Fibroblast of the aortic adventitia (primary cell): ENCODE data around the gene SCART1. TPM values are rescaled to one million over a fixed set of nuclear protein-coding genes. Genes with fewer than 3 reads are reported as not detected.

Source experiments
- DNase-seq: peaks from one replicate; pipeline ENCODE4 v3.0.0-alpha.2; 2010; ENCODE audit warnings: low read depth
- H3K4me3 ChIP-seq: 2 replicates; pipeline ENCODE4 v1.5.1; 2011; ENCODE audit warnings: low read depth, mild to moderate bottlenecking, control low read depth, low read length, moderate library complexity
- CTCF ChIP-seq: IDR thresholded peaks from 2 replicates; pipeline ENCODE4 v1.5.1; 2011; ENCODE audit warnings: mild to moderate bottlenecking, low read length, control low read depth, inconsistent platforms; ENCODE audit not compliant: insufficient read depth
- total RNA-seq: library from RNA; depleted of rRNA; stranded (reverse); fragments of >200 nt; gene quantifications from 2 replicates; pipeline ENCODE4 v1.2.3, GENCODE V29; 2012; ENCODE audit warnings: low replicate concordance

The SCART1 gene
- total RNA-seq, 1 donor = 1.6 TPM

GRCh38 chr10:133418289-133418993, 35.3 kb upstream of the SCART1 start:
- no peak overlapping the region for H3K4me3 ChIP-seq
- DNase-seq = no peak
- no peak for TF ChIP-seq CTCF

DNA sequence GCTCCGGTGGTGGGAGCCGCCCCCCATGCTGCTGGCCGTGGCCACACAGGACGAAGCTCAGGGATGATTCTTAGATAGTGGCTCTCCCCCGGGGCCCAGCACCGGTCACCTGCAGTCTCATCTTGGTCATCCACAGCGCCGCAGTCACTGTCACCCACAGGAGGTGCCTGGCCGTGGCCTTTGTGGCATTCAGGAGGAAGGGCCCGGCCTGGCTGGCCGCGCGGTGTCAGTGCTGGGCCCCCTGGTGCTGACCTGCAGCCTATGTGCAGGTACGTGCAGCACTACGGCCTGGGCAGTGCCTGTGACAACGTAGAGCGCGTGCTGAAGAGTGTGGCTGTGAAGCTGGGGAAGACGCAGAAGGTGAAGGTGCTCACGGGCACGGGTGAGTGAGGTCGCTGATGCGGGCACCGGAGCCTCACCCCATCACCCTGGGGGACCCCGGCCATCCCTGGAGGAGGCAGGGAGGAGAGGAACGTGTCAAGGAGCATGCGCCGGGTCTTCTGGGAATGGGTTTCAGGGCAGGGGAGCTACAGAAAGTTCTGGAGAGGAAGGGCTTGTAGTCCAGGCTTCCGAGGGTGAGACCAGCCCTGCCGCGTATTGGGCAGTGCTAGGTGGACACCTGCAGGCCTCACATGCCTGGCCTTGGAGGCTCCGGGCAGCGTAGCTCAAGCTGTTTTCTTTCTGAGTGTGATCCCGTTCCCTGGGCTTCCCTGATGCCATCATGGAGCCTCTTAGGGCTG, 34.4 kb upstream of the SCART1 start:
- no peak for TF ChIP-seq CTCF
- DNase-seq = no peak

GRCh38 chr10:133420028-133420427, 33.7 kb upstream of the SCART1 start:
- no peak for DNase-seq
- H3K4me3 ChIP-seq = no peak overlapping the region
- no peak for TF ChIP-seq CTCF

More for the DNA sequence above, 34.4 kb upstream of the SCART1 start:
- no peak overlapping the region for H3K4me3 ChIP-seq

DNA sequence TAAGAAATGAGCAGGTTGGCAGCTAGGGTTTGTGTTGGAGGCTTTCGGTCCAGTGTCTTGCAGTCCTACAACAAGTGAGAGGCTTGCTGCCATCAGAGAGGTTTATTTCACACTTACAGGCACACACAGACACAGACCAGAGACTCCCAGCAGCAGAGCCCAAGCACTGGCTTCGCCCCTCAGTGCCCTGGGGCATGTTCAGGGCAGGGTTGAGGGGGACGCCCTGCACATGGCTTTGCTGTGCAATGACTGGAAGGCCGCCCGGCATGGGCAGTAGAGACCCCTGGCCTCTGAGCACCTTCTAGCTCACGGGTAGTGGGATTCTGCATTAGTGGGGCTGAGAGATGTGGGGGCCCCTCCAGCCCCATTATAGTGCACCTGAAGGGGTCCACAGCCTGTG, 33.2 kb upstream of the SCART1 start:
- DNase-seq = no peak
- TF ChIP-seq CTCF = no peak

GRCh38 chr10:133421336-133422222, 32.2 kb upstream of the SCART1 start:
- no peak overlapping the region for H3K4me3 ChIP-seq
- no peak for TF ChIP-seq CTCF
- no peak for DNase-seq

More for the DNA sequence above, 33.2 kb upstream of the SCART1 start:
- H3K4me3 ChIP-seq = no peak overlapping the region

- no peak for TF ChIP-seq CTCF
- no peak overlapping the region for H3K4me3 ChIP-seq
- no peak for DNase-seq
These were observed 31.4 kb upstream of the SCART1 start for GRCh38 chr10:133422223-133422806.
